Activated T-helper 17 cell treated with anti-CD3 and anti-CD28 coated beads, Interleukin-2, amount 50 U/mL, for 72 hours (primary cell): ENCODE results near the gene NRCAM. TPM values are rescaled to one million over a fixed set of nuclear protein-coding genes. Genes with fewer than 3 reads are reported as not detected.

Experiments
- ATAC-seq: fragments of 150-1000 bp; cut with Tn5 transposase; replicated peaks from 2 replicates; pipeline ENCODE4 v1.10.0; 2021; ENCODE audit warnings: mild to moderate bottlenecking, moderate library complexity
- H3K27ac Mint-ChIP-seq: one replicate; pipeline ENCODE4 v1.8.0; 2022; ENCODE audit warnings: mixed read lengths
- H3K27me3 Mint-ChIP-seq: one replicate; pipeline ENCODE4 v1.8.0; 2022; ENCODE audit warnings: mixed read lengths
- H3K36me3 Mint-ChIP-seq: one replicate; pipeline ENCODE4 v1.8.0; 2022; ENCODE audit warnings: low read depth, mild to moderate bottlenecking, mixed read lengths
- H3K4me1 Mint-ChIP-seq: one replicate; pipeline ENCODE4 v1.8.0; 2022; ENCODE audit warnings: mixed read lengths
- H3K4me3 Mint-ChIP-seq: one replicate; pipeline ENCODE4 v1.8.0; 2022; ENCODE audit warnings: mild to moderate bottlenecking, mixed read lengths
- H3K9me3 Mint-ChIP-seq: one replicate; pipeline ENCODE4 v1.8.0; 2022; ENCODE audit warnings: mixed read lengths
- total RNA-seq, 2 donors: library from RNA; stranded (reverse); gene quantifications; one replicate each; pipeline ENCODE4 v1.2.3, GENCODE V29; 2022

Gene NRCAM
- total RNA-seq, 2 donors from 2014 or later: not detected

- Mint-ChIP-seq H3K4me3 (no peak overlapping the region), H3K4me1 (no peaks in the 10 kb centered on the region), H3K27ac (no peak overlapping the region), H3K27me3 (peaks cover 3% of the 10 kb centered on the region), H3K9me3 (no peaks in the 10 kb centered on the region), H3K36me3 (no peaks in the 10 kb centered on the region)
- no peak for ATAC-seq
These were observed 258.7 kb downstream of the NRCAM start for GRCh38 chr7:108197371-108198091.

DNA sequence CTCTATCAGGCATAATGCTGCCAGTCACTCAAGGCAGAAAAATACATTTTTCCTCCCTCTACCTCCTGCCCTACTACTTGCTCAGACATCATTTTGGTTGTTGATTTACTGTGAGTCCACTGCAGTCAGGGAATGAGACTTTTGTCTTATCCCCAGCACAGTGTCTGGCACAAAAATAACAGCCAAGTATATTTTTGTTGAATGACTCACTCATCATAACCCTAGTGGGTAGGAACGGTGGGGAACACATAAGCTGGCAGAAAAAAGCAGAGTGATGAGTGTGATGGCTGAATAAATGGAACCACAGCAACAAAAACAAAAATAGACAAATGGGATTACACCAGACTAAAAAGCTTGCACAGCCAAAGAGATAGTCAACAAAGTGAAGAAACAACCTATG is 260.2 kb downstream of the NRCAM start:
- H3K36me3 Mint-ChIP-seq: no peaks in the 10 kb centered on the region
- H3K27ac Mint-ChIP-seq: no peak overlapping the region
- H3K9me3 Mint-ChIP-seq: no peaks in the 10 kb centered on the region
- H3K27me3 Mint-ChIP-seq: peaks cover 4% of the 10 kb centered on the region
- ATAC-seq: no peak
- no peaks in the 10 kb centered on the region for H3K4me1 Mint-ChIP-seq
- no peak overlapping the region for H3K4me3 Mint-ChIP-seq

- no peaks in the 10 kb centered on the region for H3K4me1 Mint-ChIP-seq
- no peaks in the 10 kb centered on the region for H3K9me3 Mint-ChIP-seq
- H3K36me3 Mint-ChIP-seq: no peaks in the 10 kb centered on the region
- H3K4me3 Mint-ChIP-seq: no peak overlapping the region
- H3K27me3 Mint-ChIP-seq: peaks cover 2% of the 10 kb centered on the region
- H3K27ac Mint-ChIP-seq: no peak overlapping the region
- no peak for ATAC-seq
These were observed 262.4 kb downstream of the NRCAM start for GRCh38 chr7:108193594-108194498.

GRCh38 chr7:108190891-108191290 is 265.3 kb downstream of the NRCAM start:
- no peaks in the 10 kb centered on the region for H3K4me1 Mint-ChIP-seq
- H3K27ac Mint-ChIP-seq: no peak overlapping the region
- no peak overlapping the region for H3K4me3 Mint-ChIP-seq
- ATAC-seq: peak; percentile 12
- no peaks in the 10 kb centered on the region for H3K9me3 Mint-ChIP-seq
- H3K27me3 Mint-ChIP-seq: peaks cover 2% of the 10 kb centered on the region
- H3K36me3 Mint-ChIP-seq: no peaks in the 10 kb centered on the region

GRCh38 chr7:108189733-108190388 is 266.4 kb downstream of the NRCAM start:
- Mint-ChIP-seq H3K27me3 (peaks cover 2% of the 10 kb centered on the region), H3K4me3 (no peak overlapping the region), H3K36me3 (no peaks in the 10 kb centered on the region), H3K27ac (no peak overlapping the region), H3K4me1 (no peaks in the 10 kb centered on the region), H3K9me3 (no peaks in the 10 kb centered on the region)
- ATAC-seq: no peak

DNA sequence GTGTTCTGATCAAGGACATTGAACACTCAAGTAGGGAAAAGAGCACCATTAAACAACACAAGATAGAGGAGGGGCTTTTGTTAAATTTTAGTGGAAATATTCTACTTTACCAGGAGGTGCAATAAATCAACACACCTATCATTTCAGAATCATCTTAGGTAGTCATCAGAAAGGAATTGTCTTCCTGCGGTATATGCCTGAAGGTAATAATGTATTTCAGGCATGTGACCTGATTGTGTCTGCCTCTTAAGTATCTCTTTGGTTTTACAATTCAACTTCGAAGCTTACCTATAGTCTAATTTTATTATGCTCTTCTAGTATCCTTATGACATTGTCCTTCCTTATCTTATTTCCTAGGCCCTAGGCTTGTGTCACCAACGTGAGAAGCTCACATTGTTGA is 267.5 kb downstream of the NRCAM start:
- Mint-ChIP-seq H3K4me1 (no peaks in the 10 kb centered on the region), H3K27me3 (peaks cover 2% of the 10 kb centered on the region), H3K36me3 (no peaks in the 10 kb centered on the region), H3K4me3 (no peak overlapping the region), H3K9me3 (no peaks in the 10 kb centered on the region), H3K27ac (no peak overlapping the region)
- ATAC-seq: no peak

DNA sequence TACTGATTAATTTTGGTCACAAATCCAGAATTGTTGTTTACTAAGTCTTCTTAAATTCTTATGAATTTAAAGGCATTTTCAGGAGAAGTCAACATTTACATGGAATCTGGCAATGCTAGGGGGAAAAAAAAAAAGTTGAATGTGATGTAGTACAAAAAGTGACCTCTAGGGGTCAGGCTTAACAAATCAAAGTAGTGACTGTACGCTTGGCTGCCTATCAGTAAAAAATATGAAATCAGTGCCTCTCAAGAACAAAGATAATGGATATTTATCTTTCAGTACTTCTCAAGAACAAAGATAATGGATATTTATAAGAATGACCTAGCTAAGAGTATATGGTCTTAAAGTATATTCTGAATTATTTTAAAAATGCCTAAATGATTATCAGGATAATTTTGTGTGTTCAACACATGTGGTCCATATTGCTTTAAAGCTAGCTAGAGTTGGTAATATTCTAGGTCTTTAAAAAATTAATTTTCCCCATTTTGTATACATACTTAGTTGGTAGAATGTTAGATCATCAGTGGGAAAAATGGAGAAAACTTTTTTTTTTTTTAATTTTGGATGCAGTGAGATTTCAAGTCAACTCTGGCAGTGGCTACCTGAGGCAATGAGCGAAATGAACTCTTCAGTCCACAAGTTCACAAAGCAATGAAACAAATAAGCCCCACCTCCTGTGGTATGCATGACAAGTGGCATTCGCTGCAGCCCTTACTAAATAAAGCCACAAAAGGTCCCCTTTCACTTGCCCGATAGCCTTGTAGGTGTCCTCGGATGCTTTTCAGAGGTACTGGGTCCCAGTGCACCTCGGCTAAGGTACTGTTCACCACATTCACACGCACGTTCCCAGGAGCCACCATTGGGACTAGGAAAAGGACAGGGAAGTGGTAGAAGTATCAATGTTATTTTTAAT is 274.9 kb downstream of the NRCAM start:
- no peaks in the 10 kb centered on the region for H3K9me3 Mint-ChIP-seq
- H3K4me3 Mint-ChIP-seq: no peak overlapping the region
- ATAC-seq: peak; percentile 52
- no peaks in the 10 kb centered on the region for H3K4me1 Mint-ChIP-seq
- no peak overlapping the region for H3K27ac Mint-ChIP-seq
- H3K36me3 Mint-ChIP-seq: no peaks in the 10 kb centered on the region
- no peaks in the 10 kb centered on the region for H3K27me3 Mint-ChIP-seq

DNA sequence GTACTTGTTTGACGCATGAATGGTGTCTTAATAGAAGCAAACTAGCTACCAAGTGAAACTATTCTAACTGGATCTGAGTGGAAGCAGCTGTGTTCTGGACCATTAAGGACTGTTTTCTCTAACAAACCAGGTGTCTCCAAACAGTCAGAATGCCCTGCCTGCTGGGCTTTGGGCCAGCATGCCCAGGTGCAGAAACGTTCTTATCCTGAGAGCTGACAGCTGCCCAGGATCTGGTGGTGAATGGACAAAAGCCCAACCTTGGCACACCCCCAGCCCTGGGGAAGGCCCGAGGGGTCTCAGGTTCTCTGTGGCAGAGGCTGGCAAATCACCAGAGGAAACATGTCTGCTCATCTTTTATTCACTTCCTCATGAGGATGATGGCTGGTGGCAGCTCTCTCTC is 277.8 kb downstream of the NRCAM start:
- Mint-ChIP-seq H3K36me3 (no peaks in the 10 kb centered on the region), H3K27me3 (peaks cover 5% of the 10 kb centered on the region), H3K27ac (no peak overlapping the region), H3K4me1 (no peaks in the 10 kb centered on the region), H3K4me3 (no peak overlapping the region), H3K9me3 (no peaks in the 10 kb centered on the region)
- ATAC-seq: no peak

DNA sequence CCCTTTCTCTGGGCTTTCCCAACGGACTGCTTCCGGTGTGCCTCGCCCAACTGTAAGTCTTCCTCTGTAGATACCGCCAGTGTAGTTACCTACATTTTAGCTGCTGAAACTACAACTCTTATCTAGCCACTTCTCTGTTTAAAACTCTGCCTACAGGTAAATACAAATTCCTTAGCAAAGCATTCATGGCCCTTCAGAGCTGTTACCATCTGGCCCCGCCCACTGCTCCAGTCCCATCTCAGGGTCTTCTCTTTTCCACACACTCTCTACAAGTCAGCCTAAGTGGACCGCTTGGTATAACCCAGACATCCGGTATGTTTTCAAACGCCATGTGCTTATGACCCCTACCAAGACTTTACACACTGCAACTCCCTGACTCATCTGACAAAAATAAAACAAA is 285.1 kb downstream of the NRCAM start:
- Mint-ChIP-seq H3K9me3 (no peaks in the 10 kb centered on the region), H3K27me3 (peaks cover 10% of the 10 kb centered on the region), H3K4me1 (no peaks in the 10 kb centered on the region), H3K27ac (no peak overlapping the region), H3K4me3 (no peak overlapping the region), H3K36me3 (no peaks in the 10 kb centered on the region)
- ATAC-seq: no peak

DNA sequence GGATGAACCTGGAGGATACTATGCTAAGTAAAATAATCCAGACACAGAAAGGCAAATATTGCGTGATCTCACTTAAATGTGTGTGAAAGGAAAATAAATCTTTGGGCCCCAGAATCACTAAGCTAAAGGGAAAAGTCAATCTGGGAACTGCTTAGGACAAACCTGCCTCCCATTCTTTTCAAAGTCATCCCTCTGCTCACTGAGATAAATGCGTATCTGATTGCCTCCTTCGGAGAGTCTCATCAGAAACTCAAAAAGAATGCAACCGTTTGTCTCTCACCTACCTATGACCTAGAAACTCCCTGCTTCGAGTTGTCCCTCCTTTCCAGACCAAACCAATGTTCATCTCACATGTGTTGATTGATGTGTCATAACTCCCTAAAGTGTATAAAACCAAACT is 286.0 kb downstream of the NRCAM start:
- Mint-ChIP-seq H3K9me3 (no peaks in the 10 kb centered on the region), H3K4me1 (no peaks in the 10 kb centered on the region), H3K27ac (no peak overlapping the region), H3K27me3 (peaks cover 10% of the 10 kb centered on the region), H3K4me3 (no peak overlapping the region), H3K36me3 (no peaks in the 10 kb centered on the region)
- no peak for ATAC-seq

- Mint-ChIP-seq H3K27ac (no peak overlapping the region), H3K4me1 (no peaks in the 10 kb centered on the region), H3K4me3 (no peak overlapping the region), H3K9me3 (no peaks in the 10 kb centered on the region), H3K36me3 (no peaks in the 10 kb centered on the region), H3K27me3 (peaks cover 5% of the 10 kb centered on the region)
- ATAC-seq: no peak
These were observed 288.8 kb downstream of the NRCAM start for GRCh38 chr7:108167460-108167859.

DNA sequence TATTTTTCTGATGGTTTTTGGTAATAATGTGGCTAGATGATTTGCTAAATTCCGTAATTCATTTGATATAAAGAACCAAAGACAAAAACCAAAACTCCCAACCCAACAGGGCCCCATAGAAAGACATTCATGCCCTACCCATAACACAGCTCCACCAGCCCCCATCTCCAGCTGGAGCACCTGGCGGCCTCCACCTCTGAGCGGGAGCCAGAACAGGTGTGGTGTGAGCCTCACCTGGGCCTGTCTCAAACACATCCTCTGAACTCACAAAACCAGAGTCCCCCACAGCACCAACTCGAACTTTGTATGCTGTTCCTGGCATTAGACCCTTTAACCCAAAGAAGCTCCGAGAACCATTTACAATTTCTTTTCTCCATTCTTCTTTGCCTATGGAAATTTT is 289.5 kb downstream of the NRCAM start:
- no peak for ATAC-seq
- Mint-ChIP-seq H3K36me3 (no peaks in the 10 kb centered on the region), H3K27me3 (peaks cover 5% of the 10 kb centered on the region), H3K4me3 (no peak overlapping the region), H3K4me1 (no peaks in the 10 kb centered on the region), H3K9me3 (no peaks in the 10 kb centered on the region), H3K27ac (no peak overlapping the region)

DNA sequence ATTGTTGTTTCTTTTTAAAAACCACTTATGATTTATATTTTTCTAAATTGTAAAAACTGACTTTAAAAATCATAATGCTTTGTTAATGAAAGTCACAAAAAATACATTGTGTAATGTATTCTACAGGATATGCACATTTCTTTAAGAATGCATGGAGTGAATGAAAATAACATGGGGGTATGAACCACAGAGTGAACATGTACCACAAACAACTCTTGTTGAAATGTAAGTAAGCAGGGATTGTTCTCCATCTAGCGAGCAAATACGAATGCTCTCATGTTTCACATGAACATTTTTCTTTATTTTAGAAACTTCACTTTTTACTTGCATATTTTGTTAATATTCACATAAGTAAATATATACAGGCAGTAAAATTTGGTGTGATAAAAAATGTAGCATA is 290.5 kb downstream of the NRCAM start:
- no peaks in the 10 kb centered on the region for H3K36me3 Mint-ChIP-seq
- H3K4me1 Mint-ChIP-seq: no peaks in the 10 kb centered on the region
- no peak overlapping the region for H3K27ac Mint-ChIP-seq
- no peaks in the 10 kb centered on the region for H3K9me3 Mint-ChIP-seq
- H3K27me3 Mint-ChIP-seq: peaks cover 8% of the 10 kb centered on the region
- ATAC-seq: no peak
- no peak overlapping the region for H3K4me3 Mint-ChIP-seq

- no peaks in the 10 kb centered on the region for H3K36me3 Mint-ChIP-seq
- H3K27ac Mint-ChIP-seq: no peak overlapping the region
- H3K27me3 Mint-ChIP-seq: peaks cover 8% of the 10 kb centered on the region
- H3K9me3 Mint-ChIP-seq: no peaks in the 10 kb centered on the region
- H3K4me1 Mint-ChIP-seq: no peaks in the 10 kb centered on the region
- ATAC-seq: no peak
- no peak overlapping the region for H3K4me3 Mint-ChIP-seq
These were observed 291.3 kb downstream of the NRCAM start for GRCh38 chr7:108164946-108165345.
